Body of pancreas (tissue), 4 donors: Measurements from ENCODE around the gene CACNA1E.

ENCODE experiments used
- POLR2A ChIP-seq, 3 donors: fragments of 450-650 bp; IDR thresholded peaks; one replicate each; pipeline ENCODE4 v1.6.1; 2016; ENCODE audit warnings: antibody characterized with exemption in 3 of 3, mild to moderate bottlenecking in 2 of 3
- TF ChIP-seq, protein P1 (sequence below), 7 experiments: fragments of 450-650 bp in 4 of 7; fragments of 200-600 bp in 3 of 7; sonication (generic) in 3 of 7; IDR thresholded peaks; one replicate each; pipeline ENCODE4 v1.5.1; 2016 to 2019; ENCODE audit warnings: antibody characterized with exemption in 7 of 7

DNA sequence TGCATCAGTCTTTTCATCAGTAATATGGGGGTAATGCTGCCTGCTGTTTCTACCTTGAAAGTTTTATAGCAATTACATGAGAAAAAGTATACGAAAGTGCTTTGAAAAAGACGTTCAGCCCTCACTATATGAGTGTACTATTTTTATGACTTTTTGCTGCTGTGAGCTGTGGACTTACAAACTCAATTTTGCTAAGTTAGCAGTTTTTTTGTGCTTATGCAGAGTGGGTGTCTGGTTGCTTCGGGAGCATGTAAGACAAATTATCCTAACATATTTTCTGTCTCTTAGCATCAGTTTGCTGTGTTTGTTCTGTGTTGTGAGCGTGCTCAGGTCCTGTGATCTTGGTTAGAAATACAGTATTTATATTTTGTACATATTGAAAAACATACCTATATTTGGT is 109.7 kb downstream of the CACNA1E start:
- TF ChIP-seq, protein P1, sequence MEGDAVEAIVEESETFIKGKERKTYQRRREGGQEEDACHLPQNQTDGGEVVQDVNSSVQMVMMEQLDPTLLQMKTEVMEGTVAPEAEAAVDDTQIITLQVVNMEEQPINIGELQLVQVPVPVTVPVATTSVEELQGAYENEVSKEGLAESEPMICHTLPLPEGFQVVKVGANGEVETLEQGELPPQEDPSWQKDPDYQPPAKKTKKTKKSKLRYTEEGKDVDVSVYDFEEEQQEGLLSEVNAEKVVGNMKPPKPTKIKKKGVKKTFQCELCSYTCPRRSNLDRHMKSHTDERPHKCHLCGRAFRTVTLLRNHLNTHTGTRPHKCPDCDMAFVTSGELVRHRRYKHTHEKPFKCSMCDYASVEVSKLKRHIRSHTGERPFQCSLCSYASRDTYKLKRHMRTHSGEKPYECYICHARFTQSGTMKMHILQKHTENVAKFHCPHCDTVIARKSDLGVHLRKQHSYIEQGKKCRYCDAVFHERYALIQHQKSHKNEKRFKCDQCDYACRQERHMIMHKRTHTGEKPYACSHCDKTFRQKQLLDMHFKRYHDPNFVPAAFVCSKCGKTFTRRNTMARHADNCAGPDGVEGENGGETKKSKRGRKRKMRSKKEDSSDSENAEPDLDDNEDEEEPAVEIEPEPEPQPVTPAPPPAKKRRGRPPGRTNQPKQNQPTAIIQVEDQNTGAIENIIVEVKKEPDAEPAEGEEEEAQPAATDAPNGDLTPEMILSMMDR (IDR thresholded peaks at IDR 0.05) = no peak
- TF ChIP-seq POLR2A (IDR thresholded peaks at IDR 0.05) = no peak
